Stimulated activated naive CD8-positive, alpha-beta T cell treated with anti-CD3 and anti-CD28 coated beads, Interleukin-15, Interleukin-2, amounts not matched to agents 100 ng/mL and 50 ng/mL, for 24 hours (primary cell): Measurements from ENCODE around the gene CCDC157.

Experiments used
- H3K27ac Mint-ChIP-seq: one replicate; pipeline ENCODE4 v1.8.0; 2021; ENCODE audit warnings: mild to moderate bottlenecking, mixed read lengths
- H3K27me3 Mint-ChIP-seq: one replicate; pipeline ENCODE4 v1.8.0; 2021; ENCODE audit warnings: mixed read lengths
- H3K36me3 Mint-ChIP-seq: one replicate; pipeline ENCODE4 v1.8.0; 2021; ENCODE audit warnings: low read depth, mixed read lengths
- H3K4me1 Mint-ChIP-seq: one replicate; pipeline ENCODE4 v1.8.0; 2021; ENCODE audit warnings: low read depth, mixed read lengths
- H3K4me3 Mint-ChIP-seq: one replicate; pipeline ENCODE4 v1.8.0; 2021; ENCODE audit warnings: mild to moderate bottlenecking, mixed read lengths
- H3K9me3 Mint-ChIP-seq: one replicate; pipeline ENCODE4 v1.8.0; 2021; ENCODE audit warnings: mixed read lengths

Gene CCDC157

GRCh38 chr22:30383061-30383460, 26.3 kb downstream of the CCDC157 start:
- no peaks in the 10 kb centered on the region for H3K36me3 Mint-ChIP-seq
- no peak overlapping the region for H3K4me3 Mint-ChIP-seq
- no peak overlapping the region for H3K27ac Mint-ChIP-seq
- no peaks in the 10 kb centered on the region for H3K9me3 Mint-ChIP-seq
- H3K4me1 Mint-ChIP-seq, result peaks cover 13% of the 10 kb centered on the region
- no peaks in the 10 kb centered on the region for H3K27me3 Mint-ChIP-seq

GRCh38 chr22:30385942-30386341, 29.1 kb downstream of the CCDC157 start:
- H3K9me3 Mint-ChIP-seq, result no peaks in the 10 kb centered on the region

GRCh38 chr22:30386608-30386959, 29.8 kb downstream of the CCDC157 start:
- peaks cover 30% of the 10 kb centered on the region for H3K4me1 Mint-ChIP-seq
- H3K9me3 Mint-ChIP-seq, result no peaks in the 10 kb centered on the region
- H3K36me3 Mint-ChIP-seq, result no peaks in the 10 kb centered on the region
- no peaks in the 10 kb centered on the region for H3K27me3 Mint-ChIP-seq
- H3K4me3 Mint-ChIP-seq, result peak overlapping the region; percentile 82
- H3K27ac Mint-ChIP-seq, result no peak overlapping the region

More at GRCh38 chr22:30385942-30386341, 29.1 kb downstream of the CCDC157 start:
- Mint-ChIP-seq H3K27me3 (no peaks in the 10 kb centered on the region), H3K4me1 (peaks cover 30% of the 10 kb centered on the region), H3K27ac (no peak overlapping the region), H3K36me3 (no peaks in the 10 kb centered on the region), H3K4me3 (no peak overlapping the region)

- Mint-ChIP-seq H3K4me1 (peaks cover 36% of the 10 kb centered on the region), H3K27me3 (no peaks in the 10 kb centered on the region), H3K27ac (no peak within 1 kb of the TSS), H3K9me3 (no peaks in the 10 kb centered on the region), H3K36me3 (no peaks in the 10 kb centered on the region), H3K4me3 (peak within 1 kb of the TSS; percentile 82)
Measured at GRCh38 chr22:30386960-30387827, 30.4 kb downstream of the CCDC157 start, which contains the start of gene RNF215. Gene RNF215 (minus strand): TSS chr22:30387411. CDS start chr22:30387313, 98 bp downstream.

- H3K4me1 Mint-ChIP-seq, result peaks cover 54% of the 10 kb centered on the region
- H3K36me3 Mint-ChIP-seq, result no peaks in the 10 kb centered on the region
- no peaks in the 10 kb centered on the region for H3K27me3 Mint-ChIP-seq
- no peaks in the 10 kb centered on the region for H3K9me3 Mint-ChIP-seq
- H3K27ac Mint-ChIP-seq, result peak overlapping the region; percentile 74
- no peak overlapping the region for H3K4me3 Mint-ChIP-seq
Measured at GRCh38 chr22:30390974-30391691, 34.3 kb downstream of the CCDC157 start.

- no peak overlapping the region for H3K27ac Mint-ChIP-seq
- H3K36me3 Mint-ChIP-seq, result no peaks in the 10 kb centered on the region
- peaks cover 59% of the 10 kb centered on the region for H3K4me1 Mint-ChIP-seq
- no peaks in the 10 kb centered on the region for H3K27me3 Mint-ChIP-seq
- H3K4me3 Mint-ChIP-seq, result no peak overlapping the region
- no peaks in the 10 kb centered on the region for H3K9me3 Mint-ChIP-seq
Measured at GRCh38 chr22:30392661-30393321, 36.0 kb downstream of the CCDC157 start.

GRCh38 chr22:30393322-30393680, 36.5 kb downstream of the CCDC157 start:
- Mint-ChIP-seq H3K36me3 (no peaks in the 10 kb centered on the region), H3K27ac (no peak overlapping the region), H3K4me3 (no peak overlapping the region), H3K4me1 (peaks cover 62% of the 10 kb centered on the region), H3K27me3 (no peaks in the 10 kb centered on the region), H3K9me3 (no peaks in the 10 kb centered on the region)

- Mint-ChIP-seq H3K4me1 (peaks cover 63% of the 10 kb centered on the region), H3K27ac (no peak overlapping the region), H3K9me3 (no peaks in the 10 kb centered on the region), H3K36me3 (no peaks in the 10 kb centered on the region), H3K27me3 (no peaks in the 10 kb centered on the region), H3K4me3 (no peak overlapping the region)
Measured at GRCh38 chr22:30393885-30394284, 37.1 kb downstream of the CCDC157 start.

- Mint-ChIP-seq H3K27me3 (no peaks in the 10 kb centered on the region), H3K4me3 (peak within 1 kb of the TSS; percentile 86), H3K9me3 (no peaks in the 10 kb centered on the region), H3K4me1 (peaks cover 47% of the 10 kb centered on the region), H3K27ac (peak within 1 kb of the TSS; percentile 76), H3K36me3 (no peaks in the 10 kb centered on the region)
Measured at GRCh38 chr22:30396871-30397655, 40.3 kb downstream of the CCDC157 start, which contains the start of gene SEC14L2. Gene SEC14L2 (plus strand): TSS chr22:30397018. CDS start chr22:30397117, 99 bp downstream.

GRCh38 chr22:30397656-30398635, 41.1 kb downstream of the CCDC157 start:
- Mint-ChIP-seq H3K4me1 (peaks cover 41% of the 10 kb centered on the region), H3K36me3 (no peaks in the 10 kb centered on the region), H3K9me3 (no peaks in the 10 kb centered on the region), H3K4me3 (peak overlapping the region; percentile 86), H3K27me3 (no peaks in the 10 kb centered on the region), H3K27ac (peak overlapping the region; percentile 31)

GRCh38 chr22:30398685-30399680, 42.2 kb downstream of the CCDC157 start:
- H3K27ac Mint-ChIP-seq, result no peak overlapping the region
- peak overlapping the region; percentile 86 for H3K4me3 Mint-ChIP-seq
- H3K4me1 Mint-ChIP-seq, result peaks cover 36% of the 10 kb centered on the region
- no peaks in the 10 kb centered on the region for H3K36me3 Mint-ChIP-seq
- H3K27me3 Mint-ChIP-seq, result no peaks in the 10 kb centered on the region
- no peaks in the 10 kb centered on the region for H3K9me3 Mint-ChIP-seq

- Mint-ChIP-seq H3K36me3 (no peaks in the 10 kb centered on the region), H3K4me3 (no peak overlapping the region), H3K27me3 (no peaks in the 10 kb centered on the region), H3K4me1 (peaks cover 36% of the 10 kb centered on the region), H3K9me3 (no peaks in the 10 kb centered on the region), H3K27ac (no peak overlapping the region)
Measured at GRCh38 chr22:30399718-30400117, 42.9 kb downstream of the CCDC157 start.
